KOPT-K1 (cell line): ENCODE results near the gene NFE2L1.
"Not testable (repeated sequence)": the region's sequence is repeated elsewhere in the genome, so short reads cannot be mapped to it uniquely, and the experiment has no call there.

Source experiments
- H3K27ac ChIP-seq: fragments of 200-600 bp; sonication (generic); 2 replicates; pipeline ENCODE4 v1.5.1; 2016; ENCODE audit warnings: antibody characterized with exemption, mild to moderate bottlenecking, low read depth, low read length; ENCODE audit not compliant: poor library complexity, severe bottlenecking
- H3K36me3 ChIP-seq: fragments of 200-600 bp; sonication (generic); 2 replicates; pipeline ENCODE4 v1.5.1; 2017; ENCODE audit warnings: antibody characterized with exemption, mild to moderate bottlenecking, low read length, moderate library complexity; ENCODE audit not compliant: insufficient read depth
- H3K9me3 ChIP-seq: fragments of 200-600 bp; sonication (generic); 2 replicates; pipeline ENCODE4 v1.5.1; 2017; ENCODE audit warnings: antibody characterized with exemption, low read length, mild to moderate bottlenecking; ENCODE audit not compliant: insufficient read depth, poor library complexity, severe bottlenecking

The NFE2L1 gene

GRCh38 chr17:48030531-48030930 lies 17.6 kb upstream of the NFE2L1 start:
- Histone ChIP-seq H3K9me3 (no peaks in the 10 kb centered on the region), H3K36me3 (no peaks in the 10 kb centered on the region), H3K27ac (no peak overlapping the region)

DNA sequence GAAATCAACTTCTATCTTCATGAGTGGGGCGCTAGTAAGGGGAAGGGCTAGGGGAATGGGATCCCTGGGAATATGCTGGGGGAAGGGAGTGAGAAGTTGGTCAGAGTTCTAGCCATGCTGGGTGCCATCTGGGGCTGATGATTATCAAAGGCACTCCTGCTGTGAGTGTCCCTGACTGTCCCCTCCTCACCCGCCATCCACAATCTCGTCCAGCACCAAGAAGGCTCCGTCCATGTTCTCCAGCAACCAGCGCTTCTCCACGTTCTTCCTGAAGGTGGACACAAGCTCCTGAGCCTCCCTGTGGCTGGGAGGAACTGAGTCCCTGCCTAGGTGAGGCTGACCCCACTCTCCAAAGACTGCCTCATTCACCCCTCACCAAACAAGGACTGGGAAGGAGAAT lies 16.2 kb upstream of the NFE2L1 start:
- Histone ChIP-seq H3K27ac (no peak overlapping the region), H3K36me3 (no peaks in the 10 kb centered on the region), H3K9me3 (no peaks in the 10 kb centered on the region)

- not testable (repeated sequence) for H3K27ac ChIP-seq, H3K36me3 ChIP-seq, H3K9me3 ChIP-seq
Observed at GRCh38 chr17:48034734-48035133, 13.4 kb upstream of the NFE2L1 start.

DNA sequence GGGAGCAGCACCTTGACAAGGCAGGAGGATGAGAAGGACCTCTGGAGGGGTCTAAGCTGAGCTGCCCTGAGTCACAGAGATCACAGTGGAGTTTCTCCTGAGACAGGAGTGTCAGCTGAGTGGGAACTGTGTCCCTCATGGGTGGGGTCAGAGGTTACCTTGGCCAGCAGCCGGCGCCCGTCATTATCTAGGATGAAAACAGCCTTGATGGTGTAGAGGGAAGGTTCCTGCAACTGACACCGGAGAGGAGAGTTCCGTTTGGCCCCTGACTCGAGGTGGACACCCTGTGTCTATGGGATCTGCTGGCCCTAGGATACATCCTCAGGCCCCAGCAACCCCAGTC lies 11.5 kb upstream of the NFE2L1 start:
- Histone ChIP-seq H3K9me3 (no peaks in the 10 kb centered on the region), H3K36me3 (no peaks in the 10 kb centered on the region), H3K27ac (no peak overlapping the region)

- Histone ChIP-seq H3K9me3 (no peaks in the 10 kb centered on the region), H3K36me3 (no peaks in the 10 kb centered on the region), H3K27ac (no peak within 1 kb of the TSS)
Observed at GRCh38 chr17:48037036-48037837, 10.9 kb upstream of the NFE2L1 start, which contains the start of gene COPZ2. Gene COPZ2, minus strand, starts transcription at chr17:48037797. Its CDS starts 20 bp downstream, at chr17:48037777.

DNA sequence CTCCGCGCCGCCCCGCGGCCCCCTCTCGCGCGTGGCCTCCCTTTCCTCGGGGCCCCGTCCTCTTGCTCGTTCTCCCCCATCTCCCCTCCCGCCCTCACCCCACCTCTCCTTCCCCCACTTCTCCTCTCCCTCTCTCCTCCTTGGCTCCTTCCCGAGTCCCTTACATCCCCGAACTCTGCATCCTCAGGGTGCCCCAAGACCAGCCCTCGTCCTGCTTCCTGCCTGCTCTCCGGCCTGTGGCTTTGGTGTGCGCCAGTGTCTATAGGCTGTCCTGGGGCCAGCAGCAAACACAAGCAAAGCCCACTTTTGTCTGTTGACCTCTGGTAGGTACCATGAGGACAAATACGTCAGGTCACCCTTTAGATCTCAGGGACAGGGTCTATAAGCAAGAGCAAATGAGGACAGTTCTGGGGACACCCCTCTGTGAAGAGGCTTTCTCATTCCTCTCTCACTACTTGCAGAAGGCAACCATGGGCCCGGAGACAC lies 10.3 kb upstream of the NFE2L1 start:
- H3K9me3 ChIP-seq, result no peaks in the 10 kb centered on the region
- no peak overlapping the region for H3K27ac ChIP-seq
- H3K36me3 ChIP-seq, result no peaks in the 10 kb centered on the region

- Histone ChIP-seq H3K27ac (no peak overlapping the region), H3K36me3 (no peaks in the 10 kb centered on the region)
Observed at GRCh38 chr17:48038687-48039086, 9.5 kb upstream of the NFE2L1 start.

GRCh38 chr17:48043176-48043575 lies 5.0 kb upstream of the NFE2L1 start:
- no peaks in the 10 kb centered on the region for H3K9me3 ChIP-seq
- no peaks in the 10 kb centered on the region for H3K36me3 ChIP-seq
- H3K27ac ChIP-seq, result no peak overlapping the region

More at GRCh38 chr17:48038687-48039086, 9.5 kb upstream of the NFE2L1 start:
- no peaks in the 10 kb centered on the region for H3K9me3 ChIP-seq

- H3K36me3 ChIP-seq, result no peaks in the 10 kb centered on the region
- H3K9me3 ChIP-seq, result no peaks in the 10 kb centered on the region
- H3K27ac ChIP-seq, result no peak overlapping the region
Observed at GRCh38 chr17:48044851-48045250, 3.3 kb upstream of the NFE2L1 start.

DNA sequence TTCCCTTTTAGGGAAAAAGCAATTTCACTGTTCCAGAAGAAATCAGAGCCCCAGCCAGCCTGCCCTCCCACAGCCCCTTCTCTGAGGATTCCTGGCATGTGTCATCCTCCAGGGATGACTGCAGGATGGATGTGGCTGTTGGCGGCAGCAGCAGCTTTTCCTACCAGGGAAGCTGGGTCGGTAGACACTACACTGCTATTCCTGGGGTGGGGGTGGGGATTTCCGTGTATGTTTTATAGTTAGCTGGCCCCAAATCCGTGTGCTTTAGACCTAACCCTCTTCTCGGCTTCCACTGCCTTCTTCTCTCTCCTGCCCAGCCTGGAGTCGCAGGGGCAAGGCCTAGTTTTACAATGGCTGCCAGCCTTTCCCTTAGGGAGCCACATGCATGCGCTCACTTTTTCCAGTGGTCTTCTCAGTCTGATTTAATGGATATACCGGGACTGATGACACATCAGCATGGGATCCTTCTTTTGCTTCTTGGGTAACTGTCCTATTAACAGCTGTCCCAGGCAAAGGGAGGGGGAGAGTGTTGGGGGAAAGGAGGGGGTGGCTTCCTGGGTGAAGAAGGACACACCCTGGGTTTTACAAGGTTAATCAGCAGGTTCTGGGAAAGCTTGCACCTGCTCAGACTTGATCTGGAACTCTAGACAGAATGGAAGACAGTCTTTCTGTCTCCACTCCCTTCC lies 2.7 kb upstream of the NFE2L1 start:
- H3K9me3 ChIP-seq, result no peaks in the 10 kb centered on the region
- no peak overlapping the region for H3K27ac ChIP-seq
- peaks cover 2% of the 10 kb centered on the region for H3K36me3 ChIP-seq

DNA sequence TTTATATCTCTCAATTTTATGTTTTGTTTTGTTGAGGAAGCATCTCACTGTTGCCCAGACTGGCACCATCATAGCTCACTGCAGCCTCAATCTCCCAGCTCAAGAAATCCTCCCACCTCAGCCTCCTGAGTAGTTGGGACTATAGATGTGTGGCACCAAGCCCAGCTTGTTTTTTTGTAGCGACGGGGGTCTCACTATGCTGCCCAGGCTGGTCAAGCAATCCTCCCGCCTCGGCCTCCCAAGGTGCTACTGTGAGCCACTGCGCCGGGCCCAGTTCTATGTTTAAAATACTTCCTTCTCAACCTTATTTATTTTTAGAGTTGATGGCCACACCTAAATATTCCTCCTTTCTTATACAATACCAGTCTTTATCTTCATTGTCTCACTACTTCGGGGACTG lies 1.9 kb upstream of the NFE2L1 start:
- H3K9me3 ChIP-seq, result no peaks in the 10 kb centered on the region
- no peak overlapping the region for H3K27ac ChIP-seq
- peaks cover 10% of the 10 kb centered on the region for H3K36me3 ChIP-seq

- Histone ChIP-seq H3K36me3 (peaks cover 19% of the 10 kb centered on the region), H3K27ac (peak overlapping the region; percentile 92), H3K9me3 (no peaks in the 10 kb centered on the region)
Observed at GRCh38 chr17:48047113-48047740, 932 bp upstream of the NFE2L1 start.

GRCh38 chr17:48048384-48049126 lies 396 bp downstream of the NFE2L1 start:
- peaks cover 33% of the 10 kb centered on the region for H3K36me3 ChIP-seq
- H3K27ac ChIP-seq, result peak overlapping the region; percentile 92

DNA sequence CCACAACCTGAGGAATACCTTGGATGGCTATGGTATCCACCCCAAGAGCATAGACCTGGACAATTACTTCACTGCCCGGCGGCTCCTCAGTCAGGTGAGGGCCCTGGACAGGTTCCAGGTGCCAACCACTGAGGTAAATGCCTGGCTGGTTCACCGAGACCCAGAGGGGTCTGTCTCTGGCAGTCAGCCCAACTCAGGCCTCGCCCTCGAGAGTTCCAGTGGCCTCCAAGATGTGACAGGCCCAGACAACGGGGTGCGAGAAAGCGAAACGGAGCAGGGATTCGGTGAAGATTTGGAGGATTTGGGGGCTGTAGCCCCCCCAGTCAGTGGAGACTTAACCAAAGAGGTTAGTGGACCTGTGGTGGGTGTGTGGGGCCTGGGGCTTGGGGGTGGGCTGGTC lies 3.1 kb downstream of the NFE2L1 start:
- H3K9me3 ChIP-seq, result no peaks in the 10 kb centered on the region
- H3K36me3 ChIP-seq, result peaks cover 60% of the 10 kb centered on the region
- H3K27ac ChIP-seq, result no peak overlapping the region

More at GRCh38 chr17:48048384-48049126, 396 bp downstream of the NFE2L1 start:
- H3K9me3 ChIP-seq, result no peaks in the 10 kb centered on the region
